GM23338 (cell line): ENCODE data around the gene HIF3A. TPM values are rescaled to one million over a fixed set of nuclear protein-coding genes. Genes with fewer than 3 reads are reported as not detected.

Experiments used
- ATAC-seq: fragments of 200-7000 bp; cut with Tn5 transposase; 3 replicates; pipeline ENCODE4 v1.9.1; 2020
- DNase-seq: peaks from one replicate; pipeline ENCODE4 v3.0.0-alpha.2; 2015; ENCODE audit warnings: low spot score
- H2AFZ ChIP-seq: fragments of 200-600 bp; sonication (generic); 2 replicates; pipeline ENCODE4 v1.8.0; 2016; ENCODE audit warnings: antibody characterized with exemption, mild to moderate bottlenecking, moderate library complexity
- H3F3A ChIP-seq: fragments of 200-600 bp; sonication (generic); replicated peaks from 2 replicates; pipeline ENCODE4 v1.8.0; 2017; ENCODE audit warnings: antibody characterized with exemption, mixed run types, low read depth
- H3K27ac ChIP-seq: fragments of 200-600 bp; sonication (generic); 2 replicates; pipeline ENCODE4 v1.6.1; 2016; ENCODE audit warnings: low read depth
- H3K27me3 ChIP-seq: fragments of 200-600 bp; sonication (generic); 2 replicates; pipeline ENCODE4 v1.8.0; 2016; ENCODE audit warnings: mild to moderate bottlenecking, mixed run types, moderate library complexity; ENCODE audit not compliant: insufficient read depth
- H3K36me3 ChIP-seq: fragments of 200-600 bp; sonication (generic); 2 replicates; pipeline ENCODE4 v1.8.0; 2016; ENCODE audit warnings: mild to moderate bottlenecking; ENCODE audit not compliant: insufficient read depth
- H3K4me1 ChIP-seq: fragments of 200-600 bp; sonication (generic); 2 replicates; pipeline ENCODE4 v1.8.0; 2016; ENCODE audit warnings: mild to moderate bottlenecking, moderate library complexity; ENCODE audit not compliant: insufficient read depth
- H3K4me2 ChIP-seq: fragments of 200-600 bp; sonication (generic); 2 replicates; pipeline ENCODE4 v1.7.1; 2017; ENCODE audit warnings: mixed run types
- H3K4me3 ChIP-seq: fragments of 200-600 bp; sonication (generic); 2 replicates; pipeline ENCODE4 v1.6.1; 2016; ENCODE audit warnings: mixed run types
- H3K79me2 ChIP-seq: fragments of 200-600 bp; sonication (generic); replicated peaks from 2 replicates; pipeline ENCODE4 v1.8.0; 2017; ENCODE audit warnings: mild to moderate bottlenecking; ENCODE audit not compliant: insufficient read depth
- H3K9me2 ChIP-seq: fragments of 200-600 bp; sonication (generic); 2 replicates; pipeline ENCODE4 v1.8.0; 2017; ENCODE audit not compliant: insufficient read depth
- H4K20me1 ChIP-seq: fragments of 200-600 bp; sonication (generic); replicated peaks from 2 replicates; pipeline ENCODE4 v1.8.0; 2017; ENCODE audit warnings: mild to moderate bottlenecking; ENCODE audit not compliant: insufficient read depth
- H3K27ac Mint-ChIP-seq: 2 replicates; pipeline ENCODE4 v1.8.0; 2020; ENCODE audit warnings: inconsistent platforms, mild to moderate bottlenecking, moderate library complexity, mixed read lengths
- H3K27me3 Mint-ChIP-seq: 3 replicates; pipeline ENCODE4 v1.8.0; 2022; ENCODE audit warnings: low read depth, mild to moderate bottlenecking, moderate library complexity, mixed read lengths, inconsistent platforms; ENCODE audit not compliant: insufficient read depth, poor library complexity
- H3K36me3 Mint-ChIP-seq: 3 replicates; pipeline ENCODE4 v1.8.0; 2021; ENCODE audit warnings: low read depth, mild to moderate bottlenecking, inconsistent platforms, moderate library complexity, mixed read lengths
- H3K4me1 Mint-ChIP-seq: 3 replicates; pipeline ENCODE4 v1.8.0; 2020; ENCODE audit warnings: mild to moderate bottlenecking, inconsistent platforms, mixed read lengths
- H3K4me3 Mint-ChIP-seq: 3 replicates; pipeline ENCODE4 v1.8.0; 2021; ENCODE audit warnings: moderate library complexity, mild to moderate bottlenecking, inconsistent platforms, mixed read lengths
- H3K9me3 Mint-ChIP-seq: 3 replicates; pipeline ENCODE4 v1.8.0; 2020; ENCODE audit warnings: moderate library complexity, mild to moderate bottlenecking, inconsistent platforms, mixed read lengths
- CREB1 ChIP-seq: fragments of 250-450 bp; sonication (Bioruptor Pico); IDR thresholded peaks from 2 replicates; pipeline ENCODE4 v1.5.0; 2020; ENCODE audit warnings: low read depth, mild to moderate bottlenecking, moderate library complexity
- EZH2 ChIP-seq: fragments of 200-600 bp; sonication (generic); IDR thresholded peaks from one replicate; pipeline ENCODE4 v1.8.0; 2017; ENCODE audit warnings: antibody characterized with exemption, mild to moderate bottlenecking, low read depth; ENCODE audit not compliant: unreplicated experiment
- EZH2phosphoT487 ChIP-seq: fragments of 200-600 bp; sonication (generic); IDR thresholded peaks from one replicate; pipeline ENCODE4 v1.8.1; 2018; ENCODE audit warnings: antibody characterized with exemption; ENCODE audit not compliant: unreplicated experiment
- NANOG ChIP-seq: IDR thresholded peaks from 2 replicates; pipeline ENCODE4 v1.6.1; 2016; ENCODE audit warnings: antibody characterized with exemption, borderline replicate concordance
- POLR2AphosphoS5 ChIP-seq: IDR thresholded peaks from 2 replicates; pipeline ENCODE4 v1.6.1; 2016; ENCODE audit warnings: antibody characterized with exemption, low read depth
- STAT1 ChIP-seq: IDR thresholded peaks from one replicate; pipeline ENCODE4 v1.6.1; 2016; ENCODE audit warnings: antibody characterized with exemption; ENCODE audit not compliant: unreplicated experiment
- ZNF114 ChIP-seq: fragments of 250-450 bp; sonication (Bioruptor Pico); IDR thresholded peaks from 2 replicates; pipeline ENCODE4 v1.5.0; 2020; ENCODE audit warnings: mild to moderate bottlenecking, moderate library complexity
- ZNF331 ChIP-seq: fragments of 250-450 bp; sonication (Bioruptor Pico); IDR thresholded peaks from 2 replicates; pipeline ENCODE4 v1.5.0; 2020; ENCODE audit warnings: low read depth, mild to moderate bottlenecking, moderate library complexity
- polyA plus RNA-seq: library from polyadenylated mRNA; unstranded; fragments of >200 nt; fragmentation: Nextera tagmentation; extraction: Ambion mirVana; gene quantifications from 2 replicates; pipeline ENCODE4 v1.2.1, GENCODE V29; 2016
- total RNA-seq: library from RNA; depleted of rRNA; stranded (reverse); fragments of >200 nt; shearing (Covaris generic); gene quantifications from 2 replicates; pipeline ENCODE4 v1.2.3, GENCODE V29; 2014
- TF ChIP-seq, protein P1 (sequence below), 2 experiments: fragments of 200-600 bp in 1 of 2; sonication (generic) in 1 of 2; conservative IDR thresholded peaks; 2 replicates each; pipeline versions ENCODE4 v1.5.1 to v1.6.1; 2016 to 2017; ENCODE audit warnings: antibody characterized with exemption in 2 of 2, low read depth in 2 of 2, mild to moderate bottlenecking in 2 of 2, moderate library complexity in 1 of 2
- TF ChIP-seq, protein P2 (sequence below): IDR thresholded peaks from 2 replicates; pipeline ENCODE4 v1.6.1; 2016; ENCODE audit warnings: antibody characterized with exemption
- TF ChIP-seq, protein P3 (sequence below): fragments of 250-450 bp; sonication (Bioruptor Pico); IDR thresholded peaks from 2 replicates; pipeline ENCODE4 v1.5.0; 2020; ENCODE audit warnings: mild to moderate bottlenecking, moderate library complexity

The HIF3A gene
- total and polyA plus RNA-seq, 2 experiments from 2014 or later, result 20.4 to 70.5 TPM

DNA sequence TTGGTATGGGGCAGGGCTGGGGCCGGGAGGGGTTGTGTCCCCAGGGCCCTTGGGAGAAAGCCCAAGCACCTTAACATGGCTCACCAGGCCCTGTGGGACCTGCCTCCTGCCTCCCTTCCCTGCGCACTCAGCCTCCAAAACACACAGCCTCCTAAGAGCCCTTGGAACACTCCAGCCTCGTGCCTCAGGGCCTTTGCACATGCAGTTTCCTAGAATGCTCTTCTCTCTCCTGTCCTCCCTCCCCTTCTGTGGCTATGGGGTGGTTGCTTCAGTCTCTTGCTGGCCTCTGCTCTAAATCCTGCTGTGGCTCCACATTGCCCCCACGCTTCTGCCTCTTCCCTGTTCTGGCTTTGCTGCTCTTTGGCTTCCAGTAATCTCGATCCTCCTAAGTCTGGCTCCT, 23.7 kb downstream of the HIF3A start:
- peaks cover 3% of the 10 kb centered on the region for H3K27me3 Mint-ChIP-seq
- H3K4me1 Mint-ChIP-seq, result no peaks in the 10 kb centered on the region
- no peaks in the 10 kb centered on the region for H3K4me1 ChIP-seq
- no peaks in the 10 kb centered on the region for H3K79me2 ChIP-seq
- H3K27ac Mint-ChIP-seq, result no peak overlapping the region
- H3K4me2 ChIP-seq, result no peak overlapping the region
- no peaks in the 10 kb centered on the region for H3K27me3 ChIP-seq
- H3K4me3 Mint-ChIP-seq, result no peak overlapping the region
- H3K36me3 ChIP-seq, result peaks cover 7% of the 10 kb centered on the region; the same call in 1 of the 2 replicates
- no peaks in the 10 kb centered on the region for H3K9me2 ChIP-seq
- H3K9me3 Mint-ChIP-seq, result no peaks in the 10 kb centered on the region; the same call in 2 of the 3 replicates
- TF ChIP-seq ZNF331, result no peak
- TF ChIP-seq EZH2phosphoT487, result no peak
- TF ChIP-seq CREB1, result no peak
- no peak for TF ChIP-seq STAT1
- no peak for TF ChIP-seq POLR2AphosphoS5
- no peak for TF ChIP-seq ZNF114 (CRISPR knock-in tag)
- TF ChIP-seq, protein P1, sequence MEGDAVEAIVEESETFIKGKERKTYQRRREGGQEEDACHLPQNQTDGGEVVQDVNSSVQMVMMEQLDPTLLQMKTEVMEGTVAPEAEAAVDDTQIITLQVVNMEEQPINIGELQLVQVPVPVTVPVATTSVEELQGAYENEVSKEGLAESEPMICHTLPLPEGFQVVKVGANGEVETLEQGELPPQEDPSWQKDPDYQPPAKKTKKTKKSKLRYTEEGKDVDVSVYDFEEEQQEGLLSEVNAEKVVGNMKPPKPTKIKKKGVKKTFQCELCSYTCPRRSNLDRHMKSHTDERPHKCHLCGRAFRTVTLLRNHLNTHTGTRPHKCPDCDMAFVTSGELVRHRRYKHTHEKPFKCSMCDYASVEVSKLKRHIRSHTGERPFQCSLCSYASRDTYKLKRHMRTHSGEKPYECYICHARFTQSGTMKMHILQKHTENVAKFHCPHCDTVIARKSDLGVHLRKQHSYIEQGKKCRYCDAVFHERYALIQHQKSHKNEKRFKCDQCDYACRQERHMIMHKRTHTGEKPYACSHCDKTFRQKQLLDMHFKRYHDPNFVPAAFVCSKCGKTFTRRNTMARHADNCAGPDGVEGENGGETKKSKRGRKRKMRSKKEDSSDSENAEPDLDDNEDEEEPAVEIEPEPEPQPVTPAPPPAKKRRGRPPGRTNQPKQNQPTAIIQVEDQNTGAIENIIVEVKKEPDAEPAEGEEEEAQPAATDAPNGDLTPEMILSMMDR (conservative IDR thresholded peaks at IDR 0.05; ENCODE audit: low read depth in 2 of 2), result no peak
- no peak for TF ChIP-seq EZH2
- TF ChIP-seq, protein P2, sequence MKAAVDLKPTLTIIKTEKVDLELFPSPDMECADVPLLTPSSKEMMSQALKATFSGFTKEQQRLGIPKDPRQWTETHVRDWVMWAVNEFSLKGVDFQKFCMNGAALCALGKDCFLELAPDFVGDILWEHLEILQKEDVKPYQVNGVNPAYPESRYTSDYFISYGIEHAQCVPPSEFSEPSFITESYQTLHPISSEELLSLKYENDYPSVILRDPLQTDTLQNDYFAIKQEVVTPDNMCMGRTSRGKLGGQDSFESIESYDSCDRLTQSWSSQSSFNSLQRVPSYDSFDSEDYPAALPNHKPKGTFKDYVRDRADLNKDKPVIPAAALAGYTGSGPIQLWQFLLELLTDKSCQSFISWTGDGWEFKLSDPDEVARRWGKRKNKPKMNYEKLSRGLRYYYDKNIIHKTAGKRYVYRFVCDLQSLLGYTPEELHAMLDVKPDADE, result no peak
- TF ChIP-seq, protein P3, sequence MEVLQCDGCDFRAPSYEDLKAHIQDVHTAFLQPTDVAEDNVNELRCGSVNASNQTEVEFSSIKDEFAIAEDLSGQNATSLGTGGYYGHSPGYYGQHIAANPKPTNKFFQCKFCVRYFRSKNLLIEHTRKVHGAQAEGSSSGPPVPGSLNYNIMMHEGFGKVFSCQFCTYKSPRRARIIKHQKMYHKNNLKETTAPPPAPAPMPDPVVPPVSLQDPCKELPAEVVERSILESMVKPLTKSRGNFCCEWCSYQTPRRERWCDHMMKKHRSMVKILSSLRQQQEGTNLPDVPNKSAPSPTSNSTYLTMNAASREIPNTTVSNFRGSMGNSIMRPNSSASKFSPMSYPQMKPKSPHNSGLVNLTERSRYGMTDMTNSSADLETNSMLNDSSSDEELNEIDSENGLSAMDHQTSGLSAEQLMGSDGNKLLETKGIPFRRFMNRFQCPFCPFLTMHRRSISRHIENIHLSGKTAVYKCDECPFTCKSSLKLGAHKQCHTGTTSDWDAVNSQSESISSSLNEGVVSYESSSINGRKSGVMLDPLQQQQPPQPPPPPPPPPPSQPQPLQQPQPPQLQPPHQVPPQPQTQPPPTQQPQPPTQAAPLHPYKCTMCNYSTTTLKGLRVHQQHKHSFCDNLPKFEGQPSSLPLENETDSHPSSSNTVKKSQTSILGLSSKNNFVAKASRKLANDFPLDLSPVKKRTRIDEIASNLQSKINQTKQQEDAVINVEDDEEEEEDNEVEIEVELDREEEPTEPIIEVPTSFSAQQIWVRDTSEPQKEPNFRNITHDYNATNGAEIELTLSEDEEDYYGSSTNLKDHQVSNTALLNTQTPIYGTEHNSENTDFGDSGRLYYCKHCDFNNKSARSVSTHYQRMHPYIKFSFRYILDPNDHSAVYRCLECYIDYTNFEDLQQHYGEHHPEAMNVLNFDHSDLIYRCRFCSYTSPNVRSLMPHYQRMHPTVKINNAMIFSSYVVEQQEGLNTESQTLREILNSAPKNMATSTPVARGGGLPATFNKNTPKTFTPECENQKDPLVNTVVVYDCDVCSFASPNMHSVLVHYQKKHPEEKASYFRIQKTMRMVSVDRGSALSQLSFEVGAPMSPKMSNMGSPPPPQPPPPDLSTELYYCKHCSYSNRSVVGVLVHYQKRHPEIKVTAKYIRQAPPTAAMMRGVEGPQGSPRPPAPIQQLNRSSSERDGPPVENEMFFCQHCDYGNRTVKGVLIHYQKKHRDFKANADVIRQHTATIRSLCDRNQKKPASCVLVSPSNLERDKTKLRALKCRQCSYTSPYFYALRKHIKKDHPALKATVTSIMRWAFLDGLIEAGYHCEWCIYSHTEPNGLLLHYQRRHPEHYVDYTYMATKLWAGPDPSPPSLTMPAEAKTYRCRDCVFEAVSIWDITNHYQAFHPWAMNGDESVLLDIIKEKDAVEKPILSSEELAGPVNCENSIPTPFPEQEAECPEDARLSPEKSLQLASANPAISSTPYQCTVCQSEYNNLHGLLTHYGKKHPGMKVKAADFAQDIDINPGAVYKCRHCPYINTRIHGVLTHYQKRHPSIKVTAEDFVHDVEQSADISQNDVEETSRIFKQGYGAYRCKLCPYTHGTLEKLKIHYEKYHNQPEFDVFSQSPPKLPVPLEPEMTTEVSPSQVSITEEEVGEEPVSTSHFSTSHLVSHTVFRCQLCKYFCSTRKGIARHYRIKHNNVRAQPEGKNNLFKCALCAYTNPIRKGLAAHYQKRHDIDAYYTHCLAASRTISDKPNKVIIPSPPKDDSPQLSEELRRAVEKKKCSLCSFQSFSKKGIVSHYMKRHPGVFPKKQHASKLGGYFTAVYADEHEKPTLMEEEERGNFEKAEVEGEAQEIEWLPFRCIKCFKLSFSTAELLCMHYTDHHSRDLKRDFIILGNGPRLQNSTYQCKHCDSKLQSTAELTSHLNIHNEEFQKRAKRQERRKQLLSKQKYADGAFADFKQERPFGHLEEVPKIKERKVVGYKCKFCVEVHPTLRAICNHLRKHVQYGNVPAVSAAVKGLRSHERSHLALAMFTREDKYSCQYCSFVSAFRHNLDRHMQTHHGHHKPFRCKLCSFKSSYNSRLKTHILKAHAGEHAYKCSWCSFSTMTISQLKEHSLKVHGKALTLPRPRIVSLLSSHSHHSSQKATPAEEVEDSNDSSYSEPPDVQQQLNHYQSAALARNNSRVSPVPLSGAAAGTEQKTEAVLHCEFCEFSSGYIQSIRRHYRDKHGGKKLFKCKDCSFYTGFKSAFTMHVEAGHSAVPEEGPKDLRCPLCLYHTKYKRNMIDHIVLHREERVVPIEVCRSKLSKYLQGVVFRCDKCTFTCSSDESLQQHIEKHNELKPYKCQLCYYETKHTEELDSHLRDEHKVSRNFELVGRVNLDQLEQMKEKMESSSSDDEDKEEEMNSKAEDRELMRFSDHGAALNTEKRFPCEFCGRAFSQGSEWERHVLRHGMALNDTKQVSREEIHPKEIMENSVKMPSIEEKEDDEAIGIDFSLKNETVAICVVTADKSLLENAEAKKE, result no peak
- TF ChIP-seq NANOG, result no peak
- ATAC-seq (no peak), DNase-seq (no peak)
- H4K20me1 ChIP-seq, result no peaks in the 10 kb centered on the region
- no peak overlapping the region for H2AFZ ChIP-seq
- H3F3A ChIP-seq, result no peaks in the 10 kb centered on the region
- no peak overlapping the region for H3K27ac ChIP-seq
- H3K36me3 Mint-ChIP-seq, result peaks cover 49% of the 10 kb centered on the region
- no peak overlapping the region for H3K4me3 ChIP-seq
